ENCODE data around the gene ITPRIPL2.

DNA sequence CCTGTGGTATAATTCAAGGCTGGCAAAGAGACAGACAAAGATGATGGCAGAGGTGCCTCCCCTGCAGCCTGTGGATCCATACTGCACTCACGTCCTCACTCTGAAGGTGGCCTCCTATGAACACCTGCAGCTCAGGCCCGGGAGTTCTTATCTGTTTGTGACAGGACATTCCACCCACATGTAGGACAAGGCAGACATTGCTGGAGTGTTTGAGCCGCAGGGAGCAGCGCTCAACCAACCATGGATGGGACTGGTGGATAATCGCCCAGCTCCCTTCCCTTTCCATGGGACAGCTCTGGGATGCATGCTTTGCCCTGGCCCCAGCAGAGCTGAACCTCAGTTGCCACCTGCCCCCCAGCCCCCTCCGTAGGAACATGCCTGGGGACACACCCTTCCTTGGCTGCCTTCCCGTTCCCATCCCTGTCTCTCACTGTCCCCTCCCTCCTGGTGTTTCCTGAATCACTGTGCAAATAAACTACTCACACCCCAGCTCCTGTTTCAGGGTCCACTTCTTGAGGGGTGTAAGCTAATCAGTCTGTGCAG is 22.2 kb downstream of the ITPRIPL2 start:
- TF ChIP-seq, protein P1, sequence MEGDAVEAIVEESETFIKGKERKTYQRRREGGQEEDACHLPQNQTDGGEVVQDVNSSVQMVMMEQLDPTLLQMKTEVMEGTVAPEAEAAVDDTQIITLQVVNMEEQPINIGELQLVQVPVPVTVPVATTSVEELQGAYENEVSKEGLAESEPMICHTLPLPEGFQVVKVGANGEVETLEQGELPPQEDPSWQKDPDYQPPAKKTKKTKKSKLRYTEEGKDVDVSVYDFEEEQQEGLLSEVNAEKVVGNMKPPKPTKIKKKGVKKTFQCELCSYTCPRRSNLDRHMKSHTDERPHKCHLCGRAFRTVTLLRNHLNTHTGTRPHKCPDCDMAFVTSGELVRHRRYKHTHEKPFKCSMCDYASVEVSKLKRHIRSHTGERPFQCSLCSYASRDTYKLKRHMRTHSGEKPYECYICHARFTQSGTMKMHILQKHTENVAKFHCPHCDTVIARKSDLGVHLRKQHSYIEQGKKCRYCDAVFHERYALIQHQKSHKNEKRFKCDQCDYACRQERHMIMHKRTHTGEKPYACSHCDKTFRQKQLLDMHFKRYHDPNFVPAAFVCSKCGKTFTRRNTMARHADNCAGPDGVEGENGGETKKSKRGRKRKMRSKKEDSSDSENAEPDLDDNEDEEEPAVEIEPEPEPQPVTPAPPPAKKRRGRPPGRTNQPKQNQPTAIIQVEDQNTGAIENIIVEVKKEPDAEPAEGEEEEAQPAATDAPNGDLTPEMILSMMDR (conservative IDR thresholded peaks at IDR 0.05; ENCODE audit: low read depth, low read length): no peak
- TF ChIP-seq POLR2A (IDR thresholded peaks at IDR 0.05; ENCODE audit: low read depth, low read length) (no peak), SMC3 (IDR thresholded peaks at IDR 0.05; ENCODE audit: low read depth, low read length) (no peak), RCOR1 (IDR thresholded peaks at IDR 0.05; ENCODE audit: insufficient replicate concordance, low read length) (no peak), FOS (IDR thresholded peaks at IDR 0.05; ENCODE audit: low read depth, low read length) (no peak), MAFK (IDR thresholded peaks at IDR 0.05; ENCODE audit: low read depth, low read length) (no peak), CEBPB (IDR thresholded peaks at IDR 0.05; ENCODE audit: low read depth, low read length) (no peak), MXI1 (IDR thresholded peaks at IDR 0.05; ENCODE audit: borderline replicate concordance, low read depth, low read length) (no peak)
